ENCODE measurements around the gene ELF1.

The ELF1 gene

GRCh38 chr13:40983725-40984667 lies 35.1 kb downstream of the ELF1 start:
- Histone ChIP-seq H3K27ac (ENCODE audit: low read depth, low read length) (peak overlapping the region; percentile 94), H3K9me3 (ENCODE audit: insufficient read depth, low read length) (no peaks in the 10 kb centered on the region), H3K9ac (ENCODE audit: low read length) (peak overlapping the region; percentile 62), H3F3A (ENCODE audit: insufficient read depth) (peaks cover 80% of the 10 kb centered on the region), H3K27me3 (ENCODE audit: low read length) (no peaks in the 10 kb centered on the region), H3K4me2 (ENCODE audit: low read depth, low read length, poor library complexity, severe bottlenecking) (peak overlapping the region; percentile 99), H3K9me2 (replicated peaks; ENCODE audit: insufficient read depth, low read length) (no peaks in the 10 kb centered on the region), H4K20me1 (ENCODE audit: low read depth, low read length) (peaks cover 28% of the 10 kb centered on the region), H3K79me2 (ENCODE audit: insufficient read depth, low read length) (peaks cover 100% of the 10 kb centered on the region), H3K36me3 (ENCODE audit: low read length) (peaks cover 34% of the 10 kb centered on the region), H3K4me3 (ENCODE audit: insufficient read depth, low read length, poor library complexity, severe bottlenecking) (peak overlapping the region; percentile 75), H2AFZ (ENCODE audit: low read depth, low read length, severe bottlenecking) (no peak overlapping the region)
- TF ChIP-seq EZH2phosphoT487 (conservative IDR thresholded peaks at IDR 0.05; ENCODE audit: low read length) (no peak), CTCF (IDR thresholded peaks at IDR 0.05; ENCODE audit: insufficient read depth, low read length, poor library complexity, severe bottlenecking) (no peak)

DNA sequence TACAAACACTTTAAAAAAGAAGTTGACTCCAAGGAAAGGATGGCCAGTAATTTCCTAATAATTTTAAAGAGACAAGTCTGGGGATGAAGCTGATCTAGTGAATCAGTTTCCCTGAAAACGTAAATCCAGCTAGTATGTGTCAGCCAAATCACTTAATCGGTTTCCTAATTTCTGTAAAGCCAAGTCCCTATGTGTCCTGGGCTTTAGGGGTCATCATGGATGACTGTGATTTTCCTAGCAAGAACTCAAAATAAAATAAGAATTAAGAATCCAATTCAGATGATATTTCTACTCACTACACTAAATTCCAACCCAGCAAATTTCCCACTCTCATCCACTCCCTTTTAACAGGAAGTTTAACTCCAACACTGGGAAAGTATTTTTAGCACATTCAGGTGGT lies 35.9 kb downstream of the ELF1 start:
- Histone ChIP-seq H3K4me2 (ENCODE audit: low read depth, low read length, poor library complexity, severe bottlenecking) (peak overlapping the region; percentile 99), H3K27ac (ENCODE audit: low read depth, low read length) (peak overlapping the region; percentile 94), H2AFZ (ENCODE audit: low read depth, low read length, severe bottlenecking) (no peak overlapping the region), H3K79me2 (ENCODE audit: insufficient read depth, low read length) (peaks cover 100% of the 10 kb centered on the region), H3K9me2 (replicated peaks; ENCODE audit: insufficient read depth, low read length) (no peaks in the 10 kb centered on the region), H3K27me3 (ENCODE audit: low read length) (no peaks in the 10 kb centered on the region), H3K4me3 (ENCODE audit: insufficient read depth, low read length, poor library complexity, severe bottlenecking) (peak overlapping the region; percentile 75), H4K20me1 (ENCODE audit: low read depth, low read length) (peaks cover 34% of the 10 kb centered on the region), H3F3A (ENCODE audit: insufficient read depth) (peaks cover 73% of the 10 kb centered on the region), H3K36me3 (ENCODE audit: low read length) (peaks cover 38% of the 10 kb centered on the region), H3K9me3 (ENCODE audit: insufficient read depth, low read length) (no peaks in the 10 kb centered on the region), H3K9ac (ENCODE audit: low read length) (peak overlapping the region; percentile 62)
- TF ChIP-seq CTCF (IDR thresholded peaks at IDR 0.05; ENCODE audit: insufficient read depth, low read length, poor library complexity, severe bottlenecking) (no peak), EZH2phosphoT487 (conservative IDR thresholded peaks at IDR 0.05; ENCODE audit: low read length) (no peak)

- Histone ChIP-seq H4K20me1 (ENCODE audit: low read depth, low read length) (peaks cover 34% of the 10 kb centered on the region), H3K36me3 (ENCODE audit: low read length) (peaks cover 40% of the 10 kb centered on the region)
Observed at GRCh38 chr13:40982772-40983171, 36.3 kb downstream of the ELF1 start.

More at GRCh38 chr13:40982772-40983171, 36.3 kb downstream of the ELF1 start:
- TF ChIP-seq EZH2phosphoT487 (conservative IDR thresholded peaks at IDR 0.05; ENCODE audit: low read length), result no peak
- TF ChIP-seq CTCF (IDR thresholded peaks at IDR 0.05; ENCODE audit: insufficient read depth, low read length, poor library complexity, severe bottlenecking), result no peak
- no peaks in the 10 kb centered on the region for H3K9me3 ChIP-seq (ENCODE audit: insufficient read depth, low read length)
- peaks cover 68% of the 10 kb centered on the region for H3F3A ChIP-seq (ENCODE audit: insufficient read depth)
- H3K9me2 ChIP-seq (replicated peaks; ENCODE audit: insufficient read depth, low read length), result no peaks in the 10 kb centered on the region
- no peak overlapping the region for H2AFZ ChIP-seq (ENCODE audit: low read depth, low read length, severe bottlenecking)
- peak overlapping the region; percentile 75 for H3K4me3 ChIP-seq (ENCODE audit: insufficient read depth, low read length, poor library complexity, severe bottlenecking)
- H3K27me3 ChIP-seq (ENCODE audit: low read length), result no peaks in the 10 kb centered on the region
- peak overlapping the region; percentile 99 for H3K4me2 ChIP-seq (ENCODE audit: low read depth, low read length, poor library complexity, severe bottlenecking)
- H3K79me2 ChIP-seq (ENCODE audit: insufficient read depth, low read length), result peaks cover 100% of the 10 kb centered on the region
- H3K9ac ChIP-seq (ENCODE audit: low read length), result peak overlapping the region; percentile 62
- H3K27ac ChIP-seq (ENCODE audit: low read depth, low read length), result peak overlapping the region; percentile 94

Measured in SU-DHL-6 (cell line).